Measurements from ENCODE around the gene SASS6.
A peak's percentile ranks its signal among the peaks of the same experiment; 100 is the strongest.

The SASS6 gene

DNA sequence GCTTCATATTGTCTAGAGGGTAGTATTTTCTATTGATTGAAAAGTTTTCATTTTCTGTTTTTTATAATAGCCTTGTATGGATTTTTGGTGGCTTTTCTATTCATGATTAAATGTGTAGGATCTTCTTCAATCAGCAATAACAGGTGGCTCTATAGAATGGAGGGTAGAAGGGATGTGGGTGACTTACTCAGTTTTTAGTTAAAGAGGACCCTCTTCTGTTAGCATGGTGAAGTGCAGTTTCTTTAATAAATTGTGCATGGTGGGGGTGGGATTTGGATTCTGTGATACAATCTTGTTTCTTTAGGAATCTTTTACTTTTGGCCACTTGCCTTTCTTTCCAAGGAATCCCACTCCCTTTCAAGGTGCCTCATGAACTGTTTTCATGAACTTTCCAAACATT, 98.3 kb downstream of the SASS6 start:
- in situ Hi-C loops (cut with MboI; ENCODE audit: low pct_unique_long_range_greater_than_20kb, low sequenced_read_pairs, unreplicated experiment), result loop anchor here (10.0 kb wide), 1 partner anchor 220 kb away; no protein-coding TSS in a partner anchor
- peak; percentile 42 for DNase-seq (ENCODE audit: low spot score)
- TF ChIP-seq, protein P1, sequence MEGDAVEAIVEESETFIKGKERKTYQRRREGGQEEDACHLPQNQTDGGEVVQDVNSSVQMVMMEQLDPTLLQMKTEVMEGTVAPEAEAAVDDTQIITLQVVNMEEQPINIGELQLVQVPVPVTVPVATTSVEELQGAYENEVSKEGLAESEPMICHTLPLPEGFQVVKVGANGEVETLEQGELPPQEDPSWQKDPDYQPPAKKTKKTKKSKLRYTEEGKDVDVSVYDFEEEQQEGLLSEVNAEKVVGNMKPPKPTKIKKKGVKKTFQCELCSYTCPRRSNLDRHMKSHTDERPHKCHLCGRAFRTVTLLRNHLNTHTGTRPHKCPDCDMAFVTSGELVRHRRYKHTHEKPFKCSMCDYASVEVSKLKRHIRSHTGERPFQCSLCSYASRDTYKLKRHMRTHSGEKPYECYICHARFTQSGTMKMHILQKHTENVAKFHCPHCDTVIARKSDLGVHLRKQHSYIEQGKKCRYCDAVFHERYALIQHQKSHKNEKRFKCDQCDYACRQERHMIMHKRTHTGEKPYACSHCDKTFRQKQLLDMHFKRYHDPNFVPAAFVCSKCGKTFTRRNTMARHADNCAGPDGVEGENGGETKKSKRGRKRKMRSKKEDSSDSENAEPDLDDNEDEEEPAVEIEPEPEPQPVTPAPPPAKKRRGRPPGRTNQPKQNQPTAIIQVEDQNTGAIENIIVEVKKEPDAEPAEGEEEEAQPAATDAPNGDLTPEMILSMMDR (IDR thresholded peaks at IDR 0.05; ENCODE audit: extremely low read depth, insufficient read depth, missing control alignments), result peak; percentile 52

Measured in GM13977 (cell line).